HG03354 (cell line): ENCODE measurements around the gene VARS2.
"Not testable (repeated sequence)": the region's sequence is repeated elsewhere in the genome, so short reads cannot be mapped to it uniquely, and the experiment has no call there.

Experiments used
- ATAC-seq: cut with Tn5 transposase; IDR thresholded peaks from one replicate; pipeline ENCODE4 v1.9.1; 2021; ENCODE audit warnings: mild to moderate bottlenecking; ENCODE audit not compliant: unreplicated experiment, poor library complexity, severe bottlenecking

Gene VARS2

GRCh38 chr6:30914076-30914853, at the start of gene VARS2:
Gene VARS2 (plus strand): TSS chr6:30914238. CDS start chr6:30914837, 599 bp downstream.
- peak; percentile 76 for ATAC-seq

- no peak for ATAC-seq
Measured at GRCh38 chr6:30864325-30864724, 49.7 kb upstream of the VARS2 start.

GRCh38 chr6:30869241-30869749, 44.7 kb upstream of the VARS2 start:
- ATAC-seq, result not testable (repeated sequence)

- no peak for ATAC-seq
Measured at GRCh38 chr6:30870546-30870945, 43.5 kb upstream of the VARS2 start.

- ATAC-seq, result no peak
Measured at GRCh38 chr6:30871592-30872183, 42.4 kb upstream of the VARS2 start.

- ATAC-seq, result no peak
Measured at GRCh38 chr6:30873137-30873640, 40.8 kb upstream of the VARS2 start.

GRCh38 chr6:30873795-30874194, 40.2 kb upstream of the VARS2 start:
- ATAC-seq, result not testable (repeated sequence)

- no peak for ATAC-seq
Measured at GRCh38 chr6:30875244-30876038, 38.6 kb upstream of the VARS2 start.

- no peak for ATAC-seq
Measured at GRCh38 chr6:30876039-30876730, 37.9 kb upstream of the VARS2 start.

GRCh38 chr6:30877419-30878262, 36.4 kb upstream of the VARS2 start:
- no peak for ATAC-seq

- no peak for ATAC-seq
Measured at GRCh38 chr6:30879684-30880427, 34.2 kb upstream of the VARS2 start.

- no peak for ATAC-seq
Measured at GRCh38 chr6:30880698-30881252, 33.3 kb upstream of the VARS2 start.

GRCh38 chr6:30881392-30882203, 32.4 kb upstream of the VARS2 start:
- no peak for ATAC-seq

- no peak for ATAC-seq
Measured at GRCh38 chr6:30882204-30882758, 31.8 kb upstream of the VARS2 start.

GRCh38 chr6:30882759-30883684, 31.0 kb upstream of the VARS2 start:
- ATAC-seq, result no peak
